GM12878 (cell line): Measurements from ENCODE around the gene SRCIN1. TPM values are rescaled to one million over a fixed set of nuclear protein-coding genes. Genes with fewer than 3 reads are reported as not detected.

ENCODE experiments used
- ATAC-seq: fragments of 200-7000 bp; cut with Tn5 transposase; 3 replicates; pipeline ENCODE4 v1.9.1; 2020; ENCODE audit warnings: mild to moderate bottlenecking, moderate library complexity
- BruUV-seq: library from RNA; stranded (reverse); fragments of 400-500 nt; replicated peaks from 2 replicates; lab custom pipeline; 2021; lab: Mats Ljungman, UMichigan
- CTCF ChIA-PET: fragments of 300-600 bp; sonication (Branson Sonifier 250); formaldehyde crosslinking; extraction: SDS; loops from one replicate; lab custom pipeline; 2021; ENCODE audit warnings: inconsistent platforms; lab: Yijun Ruan, JAX
- POLR2A ChIA-PET: fragments of 350-600 bp; formaldehyde crosslinking; extraction: SDS; loops from one replicate; lab custom pipeline; 2021; ENCODE audit warnings: inconsistent platforms; lab: Charles Lee
- RAD21 ChIA-PET: fragments of 300-600 bp; sonication (Branson Sonifier 250); formaldehyde crosslinking; loops from one replicate; lab custom pipeline; 2023; ENCODE audit warnings: antibody characterized with exemption; ENCODE audit not compliant: unreplicated experiment; lab: Charles Lee
- SMC1A ChIA-PET: fragments of 300-600 bp; sonication (Branson Sonifier 250); formaldehyde crosslinking; loops from one replicate; lab custom pipeline; 2023; ENCODE audit not compliant: unreplicated experiment, uncharacterized antibody; lab: Charles Lee
- DNase-seq: peaks from one replicate; pipeline ENCODE4 v3.0.0-alpha.2; 2011; ENCODE audit warnings: low read depth, low spot score
- FAIRE-seq: peaks from 3 replicates; lab custom pipeline; 2011; peaks lifted over from hg19 to GRCh38; lab: Jason Lieb, UNC
- H2AFZ ChIP-seq: 2 replicates; pipeline ENCODE4 v1.6.0; 2011; ENCODE audit warnings: low read depth, low read length, control low read depth; ENCODE audit not compliant: control insufficient read depth
- H3K27ac ChIP-seq: 2 replicates; pipeline ENCODE4 v1.5.1; 2011; ENCODE audit warnings: control low read depth; ENCODE audit not compliant: control insufficient read depth, insufficient read depth
- H3K27me3 ChIP-seq, 2 experiments: replicated peaks in 1 of 2; 2 replicates each; pipeline versions ENCODE4 v1.6.0 to v1.6.1; 2011; ENCODE audit warnings: low read length in 1 of 2; ENCODE audit not compliant: control insufficient read depth in 2 of 2, insufficient read depth in 2 of 2
- H3K36me3 ChIP-seq, 2 experiments: 2 replicates each; pipeline ENCODE4 v1.5.1; 2011; ENCODE audit warnings: low read length in 1 of 2; ENCODE audit not compliant: control insufficient read depth in 2 of 2, insufficient read depth in 2 of 2
- H3K4me1 ChIP-seq: 2 replicates; pipeline ENCODE4 v1.6.1; 2011; ENCODE audit warnings: mild to moderate bottlenecking, low read length, moderate library complexity, mixed read lengths; ENCODE audit not compliant: control insufficient read depth, insufficient read depth
- H3K4me2 ChIP-seq: 2 replicates; pipeline ENCODE4 v1.6.0; 2011; ENCODE audit warnings: control low read depth; ENCODE audit not compliant: control insufficient read depth, insufficient read depth
- H3K4me3 ChIP-seq: fragments of 200-600 bp; sonication (generic); 2 replicates; pipeline ENCODE4 v1.5.1; 2016
- H3K79me2 ChIP-seq: 2 replicates; pipeline ENCODE4 v1.6.0; 2011; ENCODE audit warnings: low read length; ENCODE audit not compliant: control insufficient read depth, insufficient read depth
- H3K9ac ChIP-seq: 2 replicates; pipeline ENCODE4 v1.8.0; 2011; ENCODE audit warnings: low read length, control low read depth, mixed read lengths; ENCODE audit not compliant: control insufficient read depth, insufficient read depth
- H3K9me3 ChIP-seq: replicated peaks from 3 replicates; pipeline ENCODE4 v1.5.1; 2011; ENCODE audit warnings: mild to moderate bottlenecking, low read length; ENCODE audit not compliant: control insufficient read depth, insufficient read depth
- H4K20me1 ChIP-seq: 2 replicates; pipeline ENCODE4 v1.6.0; 2011; ENCODE audit not compliant: control insufficient read depth, insufficient read depth
- HDAC2 ChIP-seq: fragments of 200-600 bp; sonication (generic); IDR thresholded peaks from 2 replicates; pipeline ENCODE4 v1.6.1; 2017
- HDGF ChIP-seq: fragments of 450-650 bp; IDR thresholded peaks from 2 replicates; pipeline ENCODE4 v1.6.1; 2016; ENCODE audit warnings: antibody characterized with exemption
- MYC ChIP-seq: IDR thresholded peaks from 2 replicates; pipeline ENCODE4 v1.6.1; 2011; ENCODE audit warnings: mild to moderate bottlenecking, low read length, moderate library complexity, inconsistent platforms; ENCODE audit not compliant: insufficient read depth, insufficient replicate concordance, insufficient read length, severe bottlenecking
- POLR2A ChIP-seq: IDR thresholded peaks from 2 replicates; pipeline ENCODE4 v1.6.1; 2011; ENCODE audit warnings: low read depth, mild to moderate bottlenecking, low read length
- SRF ChIP-seq, 2 experiments: IDR thresholded peaks; 2 replicates each; pipeline ENCODE4 v1.6.1; 2011; ENCODE audit warnings: low read depth in 2 of 2, low read length in 2 of 2, mild to moderate bottlenecking in 1 of 2, moderate library complexity in 1 of 2
- TAF1 ChIP-seq: IDR thresholded peaks from 2 replicates; pipeline ENCODE4 v1.6.1; 2011; ENCODE audit warnings: mild to moderate bottlenecking, low read depth, low read length, borderline replicate concordance
- ZNF217 ChIP-seq: fragments of 450-650 bp; IDR thresholded peaks from 2 replicates; pipeline ENCODE4 v1.6.1; 2017; ENCODE audit warnings: antibody characterized with exemption, mild to moderate bottlenecking
- ZNF622 ChIP-seq: fragments of 450-650 bp; IDR thresholded peaks from 2 replicates; pipeline ENCODE4 v1.6.1; 2017; ENCODE audit warnings: mild to moderate bottlenecking, inconsistent platforms
- ZZZ3 ChIP-seq: IDR thresholded peaks from 2 replicates; pipeline ENCODE4 v1.6.1; 2011; ENCODE audit warnings: low read depth; ENCODE audit not compliant: control insufficient read depth, insufficient read length
- WGBS: methylation state at CpG from one replicate; pipeline ENCODE4 v1.1.6; 2016; ENCODE audit warnings: low lambda C conversion rate; ENCODE audit not compliant: insufficient replicate concordance, insufficient coverage; ENCODE audit errors: missing lambda C conversion rate; 5-methylcytosine and 5-hydroxymethylcytosine counted together
- in situ Hi-C: fragments of 300-500 bp; cut with MboI; formaldehyde crosslinking; loops from 9 replicates; pipeline ENCODE4 v1.14.3; 2018; ENCODE audit warnings: mixed read lengths
- intact Hi-C: fragments of 100-400 bp; cut with micrococcal nuclease; formaldehyde crosslinking; loops from one replicate; pipeline ENCODE4 v1.14.2; 2022; ENCODE audit not compliant: unreplicated experiment
- polyA plus RNA-seq, 11 experiments: library from polyadenylated mRNA; depleted of rRNA in 4 of 11; unstranded in 6 of 11; stranded (reverse) in 5 of 11; fragments of >200 nt; fragmentation: Nextera tagmentation in 4 of 11; fragmentation: Illumina TruSeq in 1 of 11; extraction: Ambion mirVana in 4 of 11; extraction: Trizol in 1 of 11; gene quantifications; 1 replicate in 1 of 11; 2 replicates in 10 of 11; pipeline versions ENCODE4 v1.2.1 to v1.2.3, GENCODE V29; 2011 to 2016; ENCODE audit warnings: inconsistent platforms in 2 of 11, missing spikeins in 2 of 11, low read depth in 1 of 11
- total RNA-seq, 4 experiments: library from RNA; depleted of rRNA in 3 of 4; stranded (reverse); fragments of >200 nt in 3 of 4; fragmentation: Illumina TruSeq in 1 of 4; extraction: Trizol in 1 of 4; gene quantifications; 2 replicates each; pipeline versions ENCODE4 v1.2.1 to v1.2.3, GENCODE V29; 2013 to 2021
- TF ChIP-seq, protein P1 (sequence below): IDR thresholded peaks from 2 replicates; pipeline ENCODE4 v1.6.1; 2011; ENCODE audit warnings: low read depth, low read length, improper control_type of control experiment, borderline replicate concordance
- TF ChIP-seq, protein P2 (sequence below): fragments of 450-650 bp; IDR thresholded peaks from 2 replicates; pipeline ENCODE4 v1.6.1; 2017; ENCODE audit warnings: borderline replicate concordance
- TF ChIP-seq, protein P3 (sequence below): IDR thresholded peaks from 2 replicates; pipeline ENCODE4 v1.6.1; 2012; ENCODE audit warnings: low read depth, low read length, improper control_type of control experiment
- TF ChIP-seq, protein P4 (sequence below): IDR thresholded peaks from 2 replicates; pipeline ENCODE4 v1.6.1; 2012; ENCODE audit warnings: low read length, inconsistent platforms
- TF ChIP-seq, protein P5 (sequence below): fragments of 450-650 bp; IDR thresholded peaks from 2 replicates; pipeline ENCODE4 v1.6.1; 2017; ENCODE audit warnings: mild to moderate bottlenecking, moderate library complexity

Gene SRCIN1
- total and polyA plus RNA-seq, 10 of the 15 experiments (the other 5 are each of a cell fraction or from before 2014, with no cell fraction given): under 0.01 to 0.74 (median 0.20) TPM; not detected in 3

DNA sequence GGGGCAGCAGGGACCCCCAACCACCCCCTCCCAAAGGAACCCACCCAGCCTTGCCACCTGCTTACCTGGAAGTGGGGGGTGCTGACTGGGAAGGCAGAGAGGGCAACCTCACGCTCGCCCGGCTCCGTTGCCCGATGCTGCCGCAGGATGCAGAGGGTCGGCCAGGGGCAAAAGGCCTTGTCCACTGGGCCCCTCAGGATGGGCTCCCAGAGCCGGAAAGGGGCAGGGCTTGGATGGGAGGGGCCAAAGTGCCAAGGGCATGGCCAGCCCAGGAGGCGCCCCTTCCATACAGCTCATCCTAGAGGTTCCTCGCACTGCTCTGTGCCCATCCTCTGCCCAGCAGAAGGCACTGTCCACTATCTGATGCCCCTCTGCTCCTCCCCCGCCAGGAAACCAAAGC, 59.4 kb downstream of the SRCIN1 start (continued):
- TF ChIP-seq, protein P1, sequence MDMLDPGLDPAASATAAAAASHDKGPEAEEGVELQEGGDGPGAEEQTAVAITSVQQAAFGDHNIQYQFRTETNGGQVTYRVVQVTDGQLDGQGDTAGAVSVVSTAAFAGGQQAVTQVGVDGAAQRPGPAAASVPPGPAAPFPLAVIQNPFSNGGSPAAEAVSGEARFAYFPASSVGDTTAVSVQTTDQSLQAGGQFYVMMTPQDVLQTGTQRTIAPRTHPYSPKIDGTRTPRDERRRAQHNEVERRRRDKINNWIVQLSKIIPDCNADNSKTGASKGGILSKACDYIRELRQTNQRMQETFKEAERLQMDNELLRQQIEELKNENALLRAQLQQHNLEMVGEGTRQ: no peak
- TF ChIP-seq POLR2A (no peak), TAF1 (no peak), HDGF (no peak), HDAC2 (no peak)
- TF ChIP-seq, protein P2, sequence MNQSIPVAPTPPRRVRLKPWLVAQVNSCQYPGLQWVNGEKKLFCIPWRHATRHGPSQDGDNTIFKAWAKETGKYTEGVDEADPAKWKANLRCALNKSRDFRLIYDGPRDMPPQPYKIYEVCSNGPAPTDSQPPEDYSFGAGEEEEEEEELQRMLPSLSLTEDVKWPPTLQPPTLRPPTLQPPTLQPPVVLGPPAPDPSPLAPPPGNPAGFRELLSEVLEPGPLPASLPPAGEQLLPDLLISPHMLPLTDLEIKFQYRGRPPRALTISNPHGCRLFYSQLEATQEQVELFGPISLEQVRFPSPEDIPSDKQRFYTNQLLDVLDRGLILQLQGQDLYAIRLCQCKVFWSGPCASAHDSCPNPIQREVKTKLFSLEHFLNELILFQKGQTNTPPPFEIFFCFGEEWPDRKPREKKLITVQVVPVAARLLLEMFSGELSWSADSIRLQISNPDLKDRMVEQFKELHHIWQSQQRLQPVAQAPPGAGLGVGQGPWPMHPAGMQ: no peak

DNA sequence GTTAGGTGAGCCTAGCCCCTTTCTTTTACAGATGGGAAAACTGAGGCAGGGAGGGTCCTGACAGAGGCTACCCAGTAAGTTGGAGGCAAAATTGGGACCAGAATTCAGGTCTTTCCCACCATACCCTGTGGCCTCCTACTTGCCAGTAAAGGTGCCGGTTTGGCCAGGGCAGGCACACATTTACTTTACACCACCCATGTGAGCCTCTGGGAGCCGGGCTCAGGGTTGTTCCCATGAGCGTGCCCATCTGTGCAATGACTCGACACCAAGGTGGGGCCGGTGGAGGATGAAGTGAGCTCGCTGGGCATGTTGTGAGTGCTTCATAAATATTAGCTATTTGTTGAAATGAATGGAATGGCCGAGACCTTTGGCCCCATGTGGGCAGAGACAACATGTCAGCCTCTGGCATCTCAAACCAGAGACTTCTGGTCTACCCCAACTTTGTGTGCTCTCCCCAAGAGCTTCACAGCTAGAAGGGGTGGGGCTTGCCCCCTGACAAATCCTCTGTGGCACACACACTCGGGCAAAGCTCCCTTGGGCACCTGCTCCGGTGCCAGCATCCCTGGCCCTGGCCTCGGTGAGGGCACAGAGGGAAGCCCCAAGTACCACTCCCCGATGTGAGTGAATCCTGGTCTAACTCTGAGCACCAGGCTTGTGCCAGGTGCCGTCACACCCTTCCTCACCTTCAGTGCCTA, 60.1 kb downstream of the SRCIN1 start:
- in situ Hi-C loops (no loop called here), intact Hi-C loops (no loop called here)
- BruUV-seq: no TSS peak
- Histone ChIP-seq H3K9me3 (no peaks in the 10 kb centered on the region), H4K20me1 (no peaks in the 10 kb centered on the region), H3K79me2 (no peaks in the 10 kb centered on the region), H3K27ac (no peak overlapping the region), H2AFZ (no peak overlapping the region), H3K9ac (no peak overlapping the region), H3K27me3 (peaks cover 0 to 2% of the 10 kb centered on the region in 2 experiments; a peak in 1 of 4 replicates), H3K36me3 (no peaks in the 10 kb centered on the region), H3K4me2 (no peak overlapping the region), H3K4me3 (no peak overlapping the region), H3K4me1 (no peaks in the 10 kb centered on the region; the same call in 1 of the 2 replicates)
- no peak for DNase-seq
- 33% methylated on average over 12 of the region's 12 CpGs for WGBS
- ChIA-PET POLR2A (no interaction called here), RAD21 (interaction anchor here (1.0 to 1.3 kb wide), 2 partner anchors 12 to 122 kb away, joined by 3 to 4 read pairs; no protein-coding TSS in a partner anchor), CTCF (interaction anchor here (0.5 to 5.4 kb wide), 4 partner anchors 9 to 144 kb away, joined by 3 to 33 read pairs (median 3); no protein-coding TSS in a partner anchor), SMC1A (no interaction called here)
- ATAC-seq: no peak
- no peak for FAIRE-seq
- TF ChIP-seq, protein P3, sequence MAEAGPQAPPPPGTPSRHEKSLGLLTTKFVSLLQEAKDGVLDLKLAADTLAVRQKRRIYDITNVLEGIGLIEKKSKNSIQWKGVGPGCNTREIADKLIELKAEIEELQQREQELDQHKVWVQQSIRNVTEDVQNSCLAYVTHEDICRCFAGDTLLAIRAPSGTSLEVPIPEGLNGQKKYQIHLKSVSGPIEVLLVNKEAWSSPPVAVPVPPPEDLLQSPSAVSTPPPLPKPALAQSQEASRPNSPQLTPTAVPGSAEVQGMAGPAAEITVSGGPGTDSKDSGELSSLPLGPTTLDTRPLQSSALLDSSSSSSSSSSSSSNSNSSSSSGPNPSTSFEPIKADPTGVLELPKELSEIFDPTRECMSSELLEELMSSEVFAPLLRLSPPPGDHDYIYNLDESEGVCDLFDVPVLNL: no peak
- TF ChIP-seq ZNF622 (no peak), MYC (no peak), SRF (IDR thresholded peaks at IDR 0.05; ENCODE audit: low read depth in 2 of 2, low read length in 2 of 2) (no peak), ZZZ3 (no peak), ZNF217 (no peak)
- TF ChIP-seq, protein P4, sequence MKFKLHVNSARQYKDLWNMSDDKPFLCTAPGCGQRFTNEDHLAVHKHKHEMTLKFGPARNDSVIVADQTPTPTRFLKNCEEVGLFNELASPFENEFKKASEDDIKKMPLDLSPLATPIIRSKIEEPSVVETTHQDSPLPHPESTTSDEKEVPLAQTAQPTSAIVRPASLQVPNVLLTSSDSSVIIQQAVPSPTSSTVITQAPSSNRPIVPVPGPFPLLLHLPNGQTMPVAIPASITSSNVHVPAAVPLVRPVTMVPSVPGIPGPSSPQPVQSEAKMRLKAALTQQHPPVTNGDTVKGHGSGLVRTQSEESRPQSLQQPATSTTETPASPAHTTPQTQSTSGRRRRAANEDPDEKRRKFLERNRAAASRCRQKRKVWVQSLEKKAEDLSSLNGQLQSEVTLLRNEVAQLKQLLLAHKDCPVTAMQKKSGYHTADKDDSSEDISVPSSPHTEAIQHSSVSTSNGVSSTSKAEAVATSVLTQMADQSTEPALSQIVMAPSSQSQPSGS: no peak
- TF ChIP-seq, protein P5, sequence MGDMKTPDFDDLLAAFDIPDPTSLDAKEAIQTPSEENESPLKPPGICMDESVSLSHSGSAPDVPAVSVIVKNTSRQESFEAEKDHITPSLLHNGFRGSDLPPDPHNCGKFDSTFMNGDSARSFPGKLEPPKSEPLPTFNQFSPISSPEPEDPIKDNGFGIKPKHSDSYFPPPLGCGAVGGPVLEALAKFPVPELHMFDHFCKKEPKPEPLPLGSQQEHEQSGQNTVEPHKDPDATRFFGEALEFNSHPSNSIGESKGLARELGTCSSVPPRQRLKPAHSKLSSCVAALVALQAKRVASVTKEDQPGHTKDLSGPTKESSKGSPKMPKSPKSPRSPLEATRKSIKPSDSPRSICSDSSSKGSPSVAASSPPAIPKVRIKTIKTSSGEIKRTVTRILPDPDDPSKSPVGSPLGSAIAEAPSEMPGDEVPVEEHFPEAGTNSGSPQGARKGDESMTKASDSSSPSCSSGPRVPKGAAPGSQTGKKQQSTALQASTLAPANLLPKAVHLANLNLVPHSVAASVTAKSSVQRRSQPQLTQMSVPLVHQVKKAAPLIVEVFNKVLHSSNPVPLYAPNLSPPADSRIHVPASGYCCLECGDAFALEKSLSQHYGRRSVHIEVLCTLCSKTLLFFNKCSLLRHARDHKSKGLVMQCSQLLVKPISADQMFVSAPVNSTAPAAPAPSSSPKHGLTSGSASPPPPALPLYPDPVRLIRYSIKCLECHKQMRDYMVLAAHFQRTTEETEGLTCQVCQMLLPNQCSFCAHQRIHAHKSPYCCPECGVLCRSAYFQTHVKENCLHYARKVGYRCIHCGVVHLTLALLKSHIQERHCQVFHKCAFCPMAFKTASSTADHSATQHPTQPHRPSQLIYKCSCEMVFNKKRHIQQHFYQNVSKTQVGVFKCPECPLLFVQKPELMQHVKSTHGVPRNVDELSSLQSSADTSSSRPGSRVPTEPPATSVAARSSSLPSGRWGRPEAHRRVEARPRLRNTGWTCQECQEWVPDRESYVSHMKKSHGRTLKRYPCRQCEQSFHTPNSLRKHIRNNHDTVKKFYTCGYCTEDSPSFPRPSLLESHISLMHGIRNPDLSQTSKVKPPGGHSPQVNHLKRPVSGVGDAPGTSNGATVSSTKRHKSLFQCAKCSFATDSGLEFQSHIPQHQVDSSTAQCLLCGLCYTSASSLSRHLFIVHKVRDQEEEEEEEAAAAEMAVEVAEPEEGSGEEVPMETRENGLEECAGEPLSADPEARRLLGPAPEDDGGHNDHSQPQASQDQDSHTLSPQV: no peak
